ENCODE measurements around the gene ITPR2. TPM values are rescaled to one million over a fixed set of nuclear protein-coding genes. Genes with fewer than 3 reads are reported as not detected.

ITPR2 gene
- polyA plus RNA-seq, 1 of the 3 experiments (the other 2 are of a cell fraction), result 2.3 TPM

DNA sequence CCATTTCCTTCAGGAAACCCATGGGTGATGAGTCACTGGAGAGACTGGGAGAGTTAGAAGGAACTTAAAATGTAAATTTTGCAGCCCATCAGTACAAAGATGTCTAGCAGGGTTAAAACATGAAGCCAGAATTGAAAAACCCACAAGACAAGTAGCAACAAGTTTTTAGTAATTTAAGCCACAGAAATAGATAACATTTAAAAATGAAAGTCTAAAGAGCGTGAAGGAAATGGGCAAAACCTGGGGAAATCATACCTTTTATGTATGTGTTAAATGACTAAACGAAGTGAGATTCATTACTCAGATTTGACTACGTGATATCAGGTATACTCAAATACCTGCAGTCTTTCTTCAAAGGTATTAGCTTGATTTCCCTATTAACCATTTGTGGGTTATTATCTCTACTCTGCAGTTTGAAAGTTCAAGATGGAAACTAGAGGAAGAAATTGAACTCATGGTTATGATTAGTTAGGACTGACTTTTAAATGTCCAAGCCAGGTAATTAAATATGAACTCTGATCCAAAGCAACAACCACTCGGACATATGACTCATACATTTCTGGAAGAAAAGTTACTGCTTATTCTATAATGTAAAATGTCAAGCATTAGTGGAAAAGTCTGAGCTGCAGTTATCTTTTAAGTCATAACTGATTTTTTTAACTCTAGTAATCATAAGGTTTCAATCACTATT is 84.1 kb downstream of the ITPR2 start (continued):
- no peak for TF ChIP-seq FOXJ3 (CRISPR knock-in tag; IDR thresholded peaks at IDR 0.05)
- TF ChIP-seq TCF12 (IDR thresholded peaks at IDR 0.05), result peak; percentile 97
- TF ChIP-seq USF2 (IDR thresholded peaks at IDR 0.05; ENCODE audit: borderline replicate concordance, low read depth, low read length), result no peak
- TF ChIP-seq MEF2A (IDR thresholded peaks at IDR 0.05; ENCODE audit: borderline replicate concordance, low read depth), result no peak
- peak; percentile 52; the same call in 1 of the 2 replicates for TF ChIP-seq RXRA (IDR thresholded peaks at IDR 0.05; ENCODE audit: borderline replicate concordance, low read depth)
- peak; percentile 75 for TF ChIP-seq FOSL2 (IDR thresholded peaks at IDR 0.05; ENCODE audit: borderline replicate concordance, low read depth)
- peak; percentile 93 for TF ChIP-seq PBX3 (IDR thresholded peaks at IDR 0.05)
- TF ChIP-seq REST (IDR thresholded peaks at IDR 0.05; ENCODE audit: low read depth, low read length), result no peak
- TF ChIP-seq TEAD4 (IDR thresholded peaks at IDR 0.05; ENCODE audit: borderline replicate concordance, insufficient read depth), result 0 out of 2 replicates have a peak, but pooled peaks have one; percentile 52
- peak; percentile 93 for TF ChIP-seq JUND (IDR thresholded peaks at IDR 0.05)
- no peak for TF ChIP-seq USF1 (IDR thresholded peaks at IDR 0.05; ENCODE audit: borderline replicate concordance, low read depth)
- no peak for TF ChIP-seq MAX (IDR thresholded peaks at IDR 0.05; ENCODE audit: low read depth)

GRCh38 chr12:26748412-26748740 is 84.6 kb downstream of the ITPR2 start:
- 53% methylated on average over 2 of the region's 2 CpGs for WGBS (ENCODE audit: low lambda C conversion rate)
- H3K79me2 ChIP-seq (ENCODE audit: insufficient read depth), result no peaks in the 10 kb centered on the region
- POLR2A ChIA-PET, result no interaction called here
- no peaks in the 10 kb centered on the region for H3K27me3 ChIP-seq (ENCODE audit: insufficient read depth)
- H3K27ac ChIP-seq (ENCODE audit: low read depth in 2 of 2, low read length in 1 of 2), result peak overlapping the region; percentile 75 to 82; a peak in 3 of 4 replicates
- no peaks in the 10 kb centered on the region for H3K9me2 ChIP-seq
- peaks cover 23 to 36% of the 10 kb centered on the region in 2 experiments for H3K4me1 ChIP-seq (ENCODE audit: control insufficient read depth in 1 of 2, insufficient read depth in 2 of 2, low read depth in 1 of 2, low read length in 1 of 2)
- H2AFZ ChIP-seq (ENCODE audit: low read depth), result no peak overlapping the region
- H3K4me3 ChIP-seq (ENCODE audit: low read depth in 2 of 2, low read length in 1 of 2), result no peak overlapping the region; a peak in 1 of 4 replicates
- no peaks in the 10 kb centered on the region for H3K9me3 ChIP-seq
- DNase-seq, result no peak
- H3K9ac ChIP-seq, result peak overlapping the region; percentile 2; the same call in 1 of the 2 replicates
- H3F3A ChIP-seq (replicated peaks; ENCODE audit: insufficient read depth), result peaks cover 35% of the 10 kb centered on the region
- H4K20me1 ChIP-seq (ENCODE audit: insufficient read depth), result no peaks in the 10 kb centered on the region
- TF ChIP-seq TCF12 (IDR thresholded peaks at IDR 0.05) (peak; percentile 36), PBX3 (IDR thresholded peaks at IDR 0.05) (no peak; the same call in 1 of the 2 replicates)
- CTCF ChIA-PET, result no interaction called here
- no peaks in the 10 kb centered on the region for H3K36me3 ChIP-seq (replicated peaks in 1 of 2; ENCODE audit: control insufficient read depth in 1 of 2, insufficient read depth in 2 of 2, low read length in 1 of 2)
- H3K4me2 ChIP-seq, result peak overlapping the region; percentile 32
